Measurements from ENCODE around the gene FNDC8.
A peak's percentile ranks its signal among the peaks of the same experiment; 100 is the strongest.
"Not testable (repeated sequence)": the region's sequence is repeated elsewhere in the genome, so short reads cannot be mapped to it uniquely, and the experiment has no call there.

The FNDC8 gene

DNA sequence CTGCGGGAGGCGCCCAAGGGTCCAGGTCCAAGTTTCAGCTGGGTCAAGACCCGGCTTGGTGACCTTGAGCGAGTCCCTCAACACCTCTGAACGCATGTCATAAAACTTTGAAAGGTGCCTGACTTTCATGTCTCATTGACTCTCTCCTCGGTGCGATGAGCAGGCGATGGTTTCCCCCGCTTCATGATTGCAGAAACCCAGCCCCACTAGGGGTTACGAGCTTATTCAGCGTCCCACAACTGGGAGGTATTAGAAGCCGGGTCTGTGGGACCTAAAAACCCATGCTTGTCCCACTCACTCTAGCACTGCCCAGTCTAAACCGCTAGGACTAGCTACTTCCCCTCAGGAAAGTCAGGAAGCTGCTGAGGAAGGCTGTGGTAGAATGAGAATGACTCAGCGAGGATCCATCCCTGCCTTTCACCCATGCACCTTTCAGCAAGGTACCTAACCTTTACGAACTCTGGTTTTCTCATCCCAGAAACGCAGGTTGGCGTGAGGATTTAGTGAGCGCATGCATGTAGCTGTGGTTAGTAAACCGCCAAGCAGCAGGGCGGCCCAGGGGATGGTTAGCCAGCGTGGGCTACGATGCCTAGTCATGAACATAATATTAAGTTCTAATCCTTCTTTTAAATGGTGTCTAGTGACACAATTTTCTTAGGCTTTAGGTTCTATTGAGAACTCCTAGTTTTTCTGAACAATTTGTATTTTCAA lies 31.7 kb upstream of the FNDC8 start:
- POLR2A ChIA-PET (ENCODE audit: low non-redundant PET), result interaction anchor here (0.6 kb wide), 1 partner anchor 34 kb away, joined by 3 read pairs; no protein-coding TSS in a partner anchor
- peak; percentile 43 for DNase-seq (ENCODE audit: low spot score)
- H3K27ac ChIP-seq, result peak overlapping the region; percentile 78
- TF ChIP-seq, protein P1, sequence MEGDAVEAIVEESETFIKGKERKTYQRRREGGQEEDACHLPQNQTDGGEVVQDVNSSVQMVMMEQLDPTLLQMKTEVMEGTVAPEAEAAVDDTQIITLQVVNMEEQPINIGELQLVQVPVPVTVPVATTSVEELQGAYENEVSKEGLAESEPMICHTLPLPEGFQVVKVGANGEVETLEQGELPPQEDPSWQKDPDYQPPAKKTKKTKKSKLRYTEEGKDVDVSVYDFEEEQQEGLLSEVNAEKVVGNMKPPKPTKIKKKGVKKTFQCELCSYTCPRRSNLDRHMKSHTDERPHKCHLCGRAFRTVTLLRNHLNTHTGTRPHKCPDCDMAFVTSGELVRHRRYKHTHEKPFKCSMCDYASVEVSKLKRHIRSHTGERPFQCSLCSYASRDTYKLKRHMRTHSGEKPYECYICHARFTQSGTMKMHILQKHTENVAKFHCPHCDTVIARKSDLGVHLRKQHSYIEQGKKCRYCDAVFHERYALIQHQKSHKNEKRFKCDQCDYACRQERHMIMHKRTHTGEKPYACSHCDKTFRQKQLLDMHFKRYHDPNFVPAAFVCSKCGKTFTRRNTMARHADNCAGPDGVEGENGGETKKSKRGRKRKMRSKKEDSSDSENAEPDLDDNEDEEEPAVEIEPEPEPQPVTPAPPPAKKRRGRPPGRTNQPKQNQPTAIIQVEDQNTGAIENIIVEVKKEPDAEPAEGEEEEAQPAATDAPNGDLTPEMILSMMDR (conservative IDR thresholded peaks at IDR 0.05; ENCODE audit: low read depth), result peak; percentile 53
- CTCF ChIA-PET, result interaction anchor here (0.6 to 1.5 kb wide), 10 partner anchors 8 to 1310 kb away, joined by 3 to 7 read pairs (median 4); no protein-coding TSS in a partner anchor

DNA sequence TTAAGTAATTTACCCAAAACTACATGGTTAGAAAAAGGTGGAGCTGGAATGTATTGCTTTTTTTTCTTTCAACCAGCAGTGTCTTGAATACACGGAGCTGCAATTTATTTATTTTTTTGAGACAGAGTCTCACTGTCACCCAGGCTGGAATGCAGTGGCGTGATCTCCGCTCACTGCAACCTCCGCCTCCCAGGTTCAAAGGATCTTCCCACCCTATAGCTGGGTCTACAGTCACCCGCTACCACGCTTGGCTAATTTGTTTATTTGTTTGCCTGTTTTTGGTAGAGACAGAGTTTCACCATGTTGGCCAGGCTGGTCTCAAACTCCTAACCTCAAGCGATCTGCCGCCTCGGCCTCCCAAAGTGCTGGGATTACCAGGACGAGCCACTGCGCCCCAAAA lies 30.7 kb upstream of the FNDC8 start:
- DNase-seq (ENCODE audit: low spot score); POLR2A ChIA-PET (ENCODE audit: low non-redundant PET); H3K27ac ChIP-seq; CTCF ChIA-PET: not testable (repeated sequence)

DNA sequence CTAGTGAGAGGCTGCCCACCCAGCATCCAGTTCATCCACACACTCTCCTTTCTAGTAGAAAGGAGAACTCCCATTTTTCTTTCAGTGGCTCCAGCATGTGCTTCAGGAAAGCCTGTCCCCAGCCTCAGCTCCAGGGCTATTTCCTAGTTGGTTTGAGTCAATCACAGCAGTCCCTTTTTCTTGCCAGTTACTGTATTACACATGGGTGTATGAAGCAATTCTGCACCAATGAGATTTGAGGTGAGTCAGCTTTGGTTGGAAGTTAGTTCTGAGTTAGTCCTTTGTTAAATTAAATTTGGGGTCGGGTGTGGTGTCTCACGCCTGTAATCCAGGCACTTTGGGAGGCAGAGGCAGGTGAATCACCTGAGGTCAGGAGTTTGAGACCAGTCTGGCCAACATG lies 26.5 kb upstream of the FNDC8 start:
- POLR2A ChIA-PET (ENCODE audit: low non-redundant PET), result no interaction called here
- CTCF ChIA-PET, result interaction anchor here (0.6 kb wide), 1 partner anchor 29 kb away, joined by 6 read pairs; no protein-coding TSS in a partner anchor
- peak; percentile 66 for DNase-seq (ENCODE audit: low spot score)
- TF ChIP-seq, protein P1 (conservative IDR thresholded peaks at IDR 0.05; ENCODE audit: low read depth), result no peak
- H3K27ac ChIP-seq, result peak overlapping the region; percentile 45

DNA sequence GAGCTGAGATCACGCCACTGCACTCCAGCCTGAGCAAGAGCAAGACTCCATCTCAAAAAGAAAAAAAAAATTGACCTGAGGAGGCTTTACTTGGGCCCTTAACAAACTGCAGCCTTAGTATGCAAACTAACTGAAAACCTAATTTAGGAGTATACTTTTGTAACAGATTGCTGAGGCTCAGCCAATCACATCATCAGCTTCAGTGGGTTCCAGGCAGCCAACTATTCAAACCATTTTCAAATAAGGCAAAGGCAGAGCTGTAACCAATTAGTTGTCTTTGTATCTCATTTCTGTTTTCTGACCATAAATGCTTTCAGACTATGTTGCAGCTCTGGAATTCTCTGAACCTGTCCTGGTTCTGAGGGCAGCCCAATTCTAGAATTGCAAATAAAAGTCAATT lies 25.7 kb upstream of the FNDC8 start:
- ChIA-PET POLR2A (ENCODE audit: low non-redundant PET) (no interaction called here), CTCF (no interaction called here)
- no peak overlapping the region; the same call in 1 of the 2 replicates for H3K27ac ChIP-seq
- TF ChIP-seq, protein P1 (conservative IDR thresholded peaks at IDR 0.05; ENCODE audit: low read depth), result no peak
- DNase-seq (ENCODE audit: low spot score), result no peak

DNA sequence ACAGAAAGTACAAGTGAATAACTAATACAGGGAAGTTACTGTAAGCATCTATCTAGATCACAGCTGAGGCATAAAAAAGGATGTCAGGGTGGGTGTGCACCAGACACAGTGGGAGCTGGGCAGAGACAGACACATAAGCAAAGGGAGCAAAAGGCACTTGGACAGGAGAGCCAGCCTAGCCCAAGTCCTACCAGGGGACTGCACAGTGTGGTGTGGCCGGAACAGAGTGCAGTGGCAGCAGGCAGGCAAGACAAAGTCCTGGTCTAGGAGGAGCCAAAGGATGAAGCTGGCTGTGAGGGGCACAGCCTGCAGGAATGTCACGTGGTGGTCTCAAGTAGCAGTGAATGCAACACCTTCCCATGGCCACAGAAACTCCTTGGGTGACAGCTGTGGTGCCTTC lies 23.6 kb upstream of the FNDC8 start:
- TF ChIP-seq, protein P1 (conservative IDR thresholded peaks at IDR 0.05; ENCODE audit: low read depth), result no peak
- H3K27ac ChIP-seq, result no peak overlapping the region
- ChIA-PET POLR2A (ENCODE audit: low non-redundant PET) (no interaction called here), CTCF (interaction anchor here (0.7 kb wide), 1 partner anchor 8 kb away, joined by 3 read pairs; no protein-coding TSS in a partner anchor)
- DNase-seq (ENCODE audit: low spot score), result no peak

DNA sequence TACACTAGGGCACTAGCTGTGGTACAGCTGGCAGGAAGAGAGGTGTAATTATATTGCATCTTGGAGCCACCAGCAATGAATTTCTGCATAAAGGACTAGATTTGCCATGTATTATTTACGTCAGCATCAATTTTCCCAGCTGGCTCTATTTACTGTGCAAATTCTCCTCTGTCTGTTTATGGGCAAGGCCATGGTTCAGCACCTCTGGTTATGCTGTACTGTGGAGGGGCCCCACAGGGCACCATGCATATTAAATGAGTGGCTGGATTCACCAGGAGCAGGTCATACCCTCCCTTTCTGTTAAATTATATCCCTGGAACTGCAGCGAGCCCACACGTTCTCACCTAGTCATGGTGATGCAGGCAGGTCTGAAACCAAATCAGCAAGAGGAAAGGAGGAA lies 21.5 kb upstream of the FNDC8 start:
- TF ChIP-seq, protein P1 (conservative IDR thresholded peaks at IDR 0.05; ENCODE audit: low read depth), result no peak
- DNase-seq (ENCODE audit: low spot score), result no peak
- H3K27ac ChIP-seq, result no peak overlapping the region
- ChIA-PET CTCF (no interaction called here), POLR2A (ENCODE audit: low non-redundant PET) (no interaction called here)

DNA sequence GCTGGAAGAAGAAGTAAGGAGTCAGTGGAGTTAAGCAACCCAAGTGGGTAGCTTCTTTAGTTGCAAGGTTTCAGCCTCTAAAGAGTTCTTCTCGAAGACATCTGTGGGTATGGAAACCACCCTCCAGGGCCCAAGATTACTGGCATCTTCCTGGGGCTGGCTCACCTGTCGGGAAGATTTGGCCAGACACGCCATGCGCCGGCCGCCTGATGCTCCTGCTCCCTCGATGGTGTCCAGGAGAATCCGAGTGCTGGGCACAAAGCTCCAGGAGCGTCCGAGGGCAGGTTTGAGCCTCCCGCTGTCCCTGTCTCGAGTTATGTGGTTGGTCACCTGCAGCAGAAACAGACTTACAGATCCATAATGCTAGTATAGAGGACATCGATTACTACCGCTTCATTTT lies 20.4 kb upstream of the FNDC8 start:
- TF ChIP-seq, protein P1 (conservative IDR thresholded peaks at IDR 0.05; ENCODE audit: low read depth), result no peak
- DNase-seq (ENCODE audit: low spot score), result no peak
- H3K27ac ChIP-seq, result no peak overlapping the region
- POLR2A ChIA-PET (ENCODE audit: low non-redundant PET), result no interaction called here
- CTCF ChIA-PET, result no interaction called here
